Smooth muscle cell (in vitro differentiated cells): ENCODE results near the gene VDR. TPM values are rescaled to one million over a fixed set of nuclear protein-coding genes. Genes with fewer than 3 reads are reported as not detected.

Source experiments
- DNase-seq: peaks from one replicate; lab custom pipeline; 2025; ENCODE audit not compliant: unreplicated experiment; lab: John Stamatoyannopoulos, UW
- H2AFZ ChIP-seq: fragments of 200-600 bp; sonication (generic); 2 replicates; pipeline ENCODE4 v1.6.0; 2016; ENCODE audit warnings: antibody characterized with exemption, low read depth, mild to moderate bottlenecking
- H3F3A ChIP-seq: fragments of 200-600 bp; sonication (generic); 2 replicates; pipeline ENCODE4 v1.6.0; 2017; ENCODE audit warnings: antibody characterized with exemption, low read depth
- H3K27ac ChIP-seq: fragments of 200-600 bp; sonication (generic); 2 replicates; pipeline ENCODE4 v1.5.1; 2016; ENCODE audit warnings: low read depth, mild to moderate bottlenecking
- H3K27me3 ChIP-seq: fragments of 200-600 bp; sonication (generic); 2 replicates; pipeline ENCODE4 v1.6.1; 2016; ENCODE audit warnings: low read depth, mild to moderate bottlenecking
- H3K36me3 ChIP-seq: fragments of 200-600 bp; sonication (generic); 2 replicates; pipeline ENCODE4 v1.5.1; 2016; ENCODE audit warnings: low read depth
- H3K4me1 ChIP-seq: fragments of 200-600 bp; sonication (generic); 2 replicates; pipeline ENCODE4 v1.5.1; 2016; ENCODE audit warnings: low read depth
- H3K4me2 ChIP-seq: fragments of 200-600 bp; sonication (generic); 2 replicates; pipeline ENCODE4 v1.6.0; 2016; ENCODE audit warnings: mild to moderate bottlenecking
- H3K4me3 ChIP-seq: fragments of 200-600 bp; sonication (generic); 2 replicates; pipeline ENCODE4 v1.5.1; 2016; ENCODE audit warnings: mild to moderate bottlenecking
- H3K79me2 ChIP-seq: fragments of 200-600 bp; sonication (generic); 2 replicates; pipeline ENCODE4 v1.6.0; 2016; ENCODE audit warnings: low read depth, mild to moderate bottlenecking
- H3K9ac ChIP-seq: fragments of 200-600 bp; sonication (generic); 2 replicates; pipeline ENCODE4 v1.6.0; 2016; ENCODE audit warnings: low read depth
- H3K9me3 ChIP-seq: fragments of 200-600 bp; sonication (generic); replicated peaks from 2 replicates; pipeline ENCODE4 v1.5.1; 2016; ENCODE audit warnings: low read depth
- H4K20me1 ChIP-seq: fragments of 200-600 bp; sonication (generic); 2 replicates; pipeline ENCODE4 v1.6.0; 2016; ENCODE audit warnings: low read depth
- WGBS: methylation state at CpG from one replicate; pipeline ENCODE4 v1.1.7; 2016; ENCODE audit warnings: low lambda C conversion rate; 5-methylcytosine and 5-hydroxymethylcytosine counted together
- polyA plus RNA-seq: library from polyadenylated mRNA; unstranded; fragments of >200 nt; fragmentation: Nextera tagmentation; extraction: Ambion mirVana; gene quantifications from 2 replicates; pipeline ENCODE4 v1.2.1, GENCODE V29; 2016
- total RNA-seq: library from RNA; depleted of rRNA; stranded (reverse); fragments of >200 nt; gene quantifications from 2 replicates; pipeline ENCODE4 v1.2.3, GENCODE V29; 2014
- TF ChIP-seq, protein P1 (sequence below): fragments of 200-600 bp; sonication (generic); IDR thresholded peaks from 2 replicates; pipeline ENCODE4 v1.5.1; 2017; ENCODE audit warnings: borderline replicate concordance, mild to moderate bottlenecking, antibody characterized with exemption; ENCODE audit not compliant: insufficient read depth, poor library complexity, severe bottlenecking

The VDR gene
- total and polyA plus RNA-seq, 2 experiments from 2014 or later = 8.0 to 16.5 TPM

DNA sequence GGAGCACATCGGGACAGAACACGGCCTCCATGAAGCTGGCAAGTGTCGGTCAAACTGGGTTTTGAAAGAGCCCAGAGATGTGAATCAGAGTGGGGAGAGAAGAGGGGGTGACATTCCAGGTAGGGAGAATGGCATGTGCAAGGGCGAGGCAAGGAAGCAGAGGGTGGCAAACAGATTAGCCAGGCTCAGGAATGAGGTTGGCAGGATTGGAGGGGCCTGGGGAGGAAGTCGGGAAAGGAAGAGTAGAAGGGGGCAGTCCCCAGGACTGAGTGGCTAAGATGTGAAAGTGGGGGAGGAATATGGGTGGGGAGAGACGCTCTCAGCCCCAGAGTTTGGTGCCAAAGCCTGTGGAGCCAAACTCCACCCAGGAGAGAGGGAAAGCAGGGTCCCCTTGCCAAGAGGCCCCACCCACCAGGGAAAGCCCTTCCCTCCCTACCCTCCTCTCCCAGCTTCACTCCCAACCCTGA is 79.6 kb downstream of the VDR start:
- peaks cover 21% of the 10 kb centered on the region for H3K4me1 ChIP-seq
- no peak overlapping the region for H2AFZ ChIP-seq

DNA sequence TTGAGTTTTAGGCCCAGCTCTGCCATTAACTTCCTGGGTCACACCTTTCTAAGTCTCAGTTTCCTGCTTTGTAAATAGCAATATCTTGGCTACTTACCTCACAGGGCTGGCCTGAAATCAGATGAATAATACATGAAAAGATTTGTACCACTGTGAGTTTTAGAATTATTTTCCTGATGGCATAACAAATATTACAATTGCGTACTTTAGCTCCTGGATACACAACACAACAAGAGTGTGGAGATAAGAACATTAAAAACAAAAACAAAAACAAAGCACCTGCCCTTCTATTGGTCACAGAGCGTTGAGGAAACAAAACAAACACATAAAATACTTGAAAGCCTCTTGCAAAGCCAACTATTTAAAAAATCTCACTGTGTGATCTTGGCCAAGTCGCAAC is 80.2 kb downstream of the VDR start:
- Histone ChIP-seq H3K27ac (no peak overlapping the region), H4K20me1 (no peaks in the 10 kb centered on the region), H3K79me2 (peaks cover 4% of the 10 kb centered on the region), H2AFZ (no peak overlapping the region), H3K4me3 (no peak overlapping the region), H3F3A (peaks cover 19% of the 10 kb centered on the region), H3K9me3 (no peaks in the 10 kb centered on the region), H3K4me2 (no peak overlapping the region), H3K27me3 (no peaks in the 10 kb centered on the region), H3K9ac (no peak overlapping the region), H3K36me3 (no peaks in the 10 kb centered on the region), H3K4me1 (peaks cover 21% of the 10 kb centered on the region)
- TF ChIP-seq, protein P1, sequence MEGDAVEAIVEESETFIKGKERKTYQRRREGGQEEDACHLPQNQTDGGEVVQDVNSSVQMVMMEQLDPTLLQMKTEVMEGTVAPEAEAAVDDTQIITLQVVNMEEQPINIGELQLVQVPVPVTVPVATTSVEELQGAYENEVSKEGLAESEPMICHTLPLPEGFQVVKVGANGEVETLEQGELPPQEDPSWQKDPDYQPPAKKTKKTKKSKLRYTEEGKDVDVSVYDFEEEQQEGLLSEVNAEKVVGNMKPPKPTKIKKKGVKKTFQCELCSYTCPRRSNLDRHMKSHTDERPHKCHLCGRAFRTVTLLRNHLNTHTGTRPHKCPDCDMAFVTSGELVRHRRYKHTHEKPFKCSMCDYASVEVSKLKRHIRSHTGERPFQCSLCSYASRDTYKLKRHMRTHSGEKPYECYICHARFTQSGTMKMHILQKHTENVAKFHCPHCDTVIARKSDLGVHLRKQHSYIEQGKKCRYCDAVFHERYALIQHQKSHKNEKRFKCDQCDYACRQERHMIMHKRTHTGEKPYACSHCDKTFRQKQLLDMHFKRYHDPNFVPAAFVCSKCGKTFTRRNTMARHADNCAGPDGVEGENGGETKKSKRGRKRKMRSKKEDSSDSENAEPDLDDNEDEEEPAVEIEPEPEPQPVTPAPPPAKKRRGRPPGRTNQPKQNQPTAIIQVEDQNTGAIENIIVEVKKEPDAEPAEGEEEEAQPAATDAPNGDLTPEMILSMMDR = no peak
- no peak for DNase-seq
- 88% methylated on average over 3 of the region's 3 CpGs for WGBS

More for the DNA sequence above, 79.6 kb downstream of the VDR start:
- H3K9ac ChIP-seq = no peak overlapping the region
- H3K9me3 ChIP-seq = no peaks in the 10 kb centered on the region
- no peak for DNase-seq
- 88% methylated on average over 6 of the region's 6 CpGs for WGBS
- H3K79me2 ChIP-seq = peaks cover 2% of the 10 kb centered on the region
- no peaks in the 10 kb centered on the region for H3K36me3 ChIP-seq
- peaks cover 17% of the 10 kb centered on the region for H3F3A ChIP-seq
- no peaks in the 10 kb centered on the region for H4K20me1 ChIP-seq
- H3K4me2 ChIP-seq = no peak overlapping the region
- no peak overlapping the region for H3K27ac ChIP-seq
- H3K4me3 ChIP-seq = no peak overlapping the region
- no peaks in the 10 kb centered on the region for H3K27me3 ChIP-seq
- TF ChIP-seq, protein P1 = no peak

GRCh38 chr12:47824198-47824597 is 80.6 kb downstream of the VDR start:
- H3F3A ChIP-seq = peaks cover 19% of the 10 kb centered on the region
- TF ChIP-seq, protein P1 = no peak
- peaks cover 20% of the 10 kb centered on the region for H3K4me1 ChIP-seq
- no peak overlapping the region for H2AFZ ChIP-seq
- DNase-seq = no peak
- no peak overlapping the region for H3K9ac ChIP-seq
- no peaks in the 10 kb centered on the region for H4K20me1 ChIP-seq
- peaks cover 5% of the 10 kb centered on the region for H3K79me2 ChIP-seq
- H3K9me3 ChIP-seq = no peaks in the 10 kb centered on the region
- no peak overlapping the region for H3K4me3 ChIP-seq
- H3K27me3 ChIP-seq = no peaks in the 10 kb centered on the region
- no peak overlapping the region for H3K4me2 ChIP-seq
- no peaks in the 10 kb centered on the region for H3K36me3 ChIP-seq
- no peak overlapping the region for H3K27ac ChIP-seq
- 94% methylated on average over 2 of the region's 2 CpGs for WGBS

- peak overlapping the region; percentile 20 for H3K4me2 ChIP-seq
- no peaks in the 10 kb centered on the region for H3K9me3 ChIP-seq
- H3K36me3 ChIP-seq = no peaks in the 10 kb centered on the region
- H3K4me1 ChIP-seq = peaks cover 21% of the 10 kb centered on the region
- peaks cover 20% of the 10 kb centered on the region for H3F3A ChIP-seq
- H3K79me2 ChIP-seq = peaks cover 12% of the 10 kb centered on the region
- H3K9ac ChIP-seq = no peak overlapping the region
- no peak for DNase-seq
- H4K20me1 ChIP-seq = peaks cover 4% of the 10 kb centered on the region
- no peaks in the 10 kb centered on the region for H3K27me3 ChIP-seq
- H3K4me3 ChIP-seq = no peak overlapping the region
- WGBS = 83% methylated on average over 5 of the region's 5 CpGs
- H2AFZ ChIP-seq = no peak overlapping the region
- TF ChIP-seq, protein P1 = no peak
- no peak overlapping the region for H3K27ac ChIP-seq
These were observed 81.2 kb downstream of the VDR start for GRCh38 chr12:47823422-47824086.
